HepG2 (cell line): ENCODE measurements around the gene CHD9. TPM values are rescaled to one million over a fixed set of nuclear protein-coding genes. Genes with fewer than 3 reads are reported as not detected.

Experiments
- ATAC-seq: fragments of 200-7000 bp; cut with Tn5 transposase; 3 replicates; pipeline ENCODE4 v1.9.1; 2020; ENCODE audit warnings: mild to moderate bottlenecking, moderate library complexity
- BruUV-seq: library from RNA; stranded (reverse); fragments of 400-500 nt; replicated peaks from 2 replicates; lab custom pipeline; 2021; lab: Mats Ljungman, UMichigan
- CTCF ChIA-PET: fragments of 300-600 bp; formaldehyde crosslinking; extraction: SDS; loops from one replicate; lab custom pipeline; 2021; ENCODE audit warnings: low total read pairs, inconsistent platforms, low intra/inter-chr PET ratio; lab: Yijun Ruan, JAX
- POLR2A ChIA-PET: fragments of 350-600 bp; sonication (Branson Sonifier 250); formaldehyde crosslinking; loops from one replicate; lab custom pipeline; 2020; ENCODE audit warnings: antibody characterized with exemption, inconsistent platforms; lab: Yijun Ruan, JAX
- DNase-seq: peaks from one replicate; pipeline ENCODE4 v3.0.0-alpha.2; 2015; ENCODE audit warnings: low spot score
- FAIRE-seq: peaks from 3 replicates; lab custom pipeline; 2011; peaks lifted over from hg19 to GRCh38; lab: Jason Lieb, UNC
- H2AFZ ChIP-seq: one replicate; pipeline ENCODE4 v1.6.1; 2011; ENCODE audit warnings: low read length, inconsistent platforms
- H3K27ac ChIP-seq: fragments of 300-600 bp; 3 replicates; pipeline ENCODE4 v1.8.0; 2011; ENCODE audit warnings: mixed run types, mild to moderate bottlenecking, mixed read lengths, low read length, inconsistent platforms; ENCODE audit not compliant: insufficient read depth; ENCODE audit errors: extremely low read length
- H3K27me3 ChIP-seq, 2 experiments: fragments of 200-600 bp in 1 of 2; 2 replicates in 1 of 2; 3 replicates in 1 of 2; pipeline versions ENCODE4 v1.6.0 to v1.8.0; 2011; ENCODE audit warnings: low read length in 2 of 2, mild to moderate bottlenecking in 2 of 2, moderate library complexity in 2 of 2, inconsistent platforms in 1 of 2; ENCODE audit not compliant: insufficient read depth in 2 of 2, control insufficient read depth in 1 of 2
- H3K36me3 ChIP-seq, 2 experiments: fragments of 200-600 bp in 1 of 2; replicated peaks in 1 of 2; 2 replicates in 1 of 2; 3 replicates in 1 of 2; pipeline versions ENCODE4 v1.5.1 to v1.8.0; 2011; ENCODE audit warnings: low read length in 2 of 2, inconsistent platforms in 1 of 2; ENCODE audit not compliant: insufficient read depth in 2 of 2, control insufficient read depth in 1 of 2
- H3K4me1 ChIP-seq: 2 replicates; pipeline ENCODE4 v1.5.1; 2012; ENCODE audit warnings: low read length, inconsistent platforms; ENCODE audit not compliant: insufficient read depth
- H3K4me2 ChIP-seq: 2 replicates; pipeline ENCODE4 v1.6.0; 2011; ENCODE audit warnings: low read depth, low read length, inconsistent platforms
- H3K4me3 ChIP-seq, 3 experiments: fragments of 200-600 bp in 1 of 3; sonication (generic), shearing (Covaris generic) in 1 of 3; replicated peaks in 1 of 3; 2 replicates each; pipeline ENCODE4 v1.5.1; 2011 to 2016; ENCODE audit warnings: low read length in 3 of 3, inconsistent platforms in 2 of 3, low read depth in 2 of 3, mild to moderate bottlenecking in 2 of 3, control low read depth in 1 of 3, mixed read lengths in 1 of 3; ENCODE audit not compliant: insufficient read depth in 1 of 3
- H3K79me2 ChIP-seq: one replicate; pipeline ENCODE4 v1.6.1; 2011; ENCODE audit warnings: low read length, inconsistent platforms; ENCODE audit not compliant: insufficient read depth
- H3K9ac ChIP-seq: 2 replicates; pipeline ENCODE4 v1.6.0; 2011; ENCODE audit warnings: mild to moderate bottlenecking, low read depth, low read length, inconsistent platforms; ENCODE audit not compliant: insufficient read depth
- H3K9me3 ChIP-seq: 2 replicates; pipeline ENCODE4 v1.5.1; 2012; ENCODE audit warnings: mild to moderate bottlenecking, low read length
- H4K20me1 ChIP-seq: 2 replicates; pipeline ENCODE4 v1.6.0; 2011; ENCODE audit warnings: inconsistent platforms, mild to moderate bottlenecking, low read length, moderate library complexity; ENCODE audit not compliant: insufficient read depth
- CEBPB ChIP-seq: IDR thresholded peaks from 2 replicates; pipeline ENCODE4 v1.6.1; 2011; ENCODE audit warnings: low read depth, low read length, improper control_type of control experiment, borderline replicate concordance
- ELF1 ChIP-seq: sonication (generic); formaldehyde crosslinking; IDR thresholded peaks from 2 replicates; pipeline ENCODE4 v1.4.0; 2020; ENCODE audit warnings: missing genetic modification reagents
- FOXO1 ChIP-seq: sonication (generic); formaldehyde crosslinking; IDR thresholded peaks from 2 replicates; pipeline ENCODE4 v1.4.0; 2020; ENCODE audit warnings: missing genetic modification reagents
- MAFF ChIP-seq: IDR thresholded peaks from 2 replicates; pipeline ENCODE4 v1.6.1; 2011; ENCODE audit warnings: low read depth, low read length, improper control_type of control experiment
- MAFG ChIP-seq: sonication (generic); formaldehyde crosslinking; IDR thresholded peaks from 2 replicates; pipeline ENCODE4 v1.5.1; 2020; ENCODE audit warnings: mild to moderate bottlenecking, missing genetic modification reagents
- MAFK ChIP-seq, 2 experiments: IDR thresholded peaks in 1 of 2; conservative IDR thresholded peaks in 1 of 2; 2 replicates each; pipeline ENCODE4 v1.6.1; 2011; ENCODE audit warnings: improper control_type of control experiment in 2 of 2, low read length in 2 of 2
- MED13 ChIP-seq: sonication (generic); formaldehyde crosslinking; IDR thresholded peaks from 2 replicates; pipeline ENCODE4 v1.5.0; 2020; ENCODE audit warnings: missing genetic modification reagents
- PCBP2 ChIP-seq: fragments of 200-400 bp; formaldehyde crosslinking; optimal IDR thresholded peaks from 2 replicates; pipeline ENCODE3; 2018; ENCODE audit warnings: low read length, low read depth; ENCODE audit not compliant: poor library complexity, severe bottlenecking
- PRDM10 ChIP-seq: sonication (generic); formaldehyde crosslinking; IDR thresholded peaks from 2 replicates; pipeline ENCODE4 v1.4.0; 2020; ENCODE audit warnings: low read depth, missing genetic modification reagents
- TAF15 ChIP-seq: fragments of 200-400 bp; formaldehyde crosslinking; IDR thresholded peaks from one replicate; pipeline ENCODE4 v1.6.1; 2018; ENCODE audit warnings: mild to moderate bottlenecking, low read depth, low read length; ENCODE audit not compliant: poor library complexity, severe bottlenecking
- ZFP62 ChIP-seq: sonication (generic); formaldehyde crosslinking; IDR thresholded peaks from 2 replicates; pipeline ENCODE4 v1.4.0; 2020; ENCODE audit warnings: missing genetic modification reagents
- ZMYM4 ChIP-seq: sonication (generic); formaldehyde crosslinking; IDR thresholded peaks from 2 replicates; pipeline ENCODE4 v1.8.1; 2023; ENCODE audit warnings: mild to moderate bottlenecking, missing genetic modification reagents
- ZNF121 ChIP-seq: sonication (generic); formaldehyde crosslinking; IDR thresholded peaks from 2 replicates; pipeline ENCODE4 v1.5.0; 2020; ENCODE audit warnings: mild to moderate bottlenecking, missing genetic modification reagents
- WGBS: methylation state at CpG from one replicate; pipeline ENCODE4 v1.1.6; 2017; ENCODE audit warnings: low lambda C conversion rate; 5-methylcytosine and 5-hydroxymethylcytosine counted together
- in situ Hi-C: cut with HindIII; loops from 2 replicates; pipeline ENCODE4 v1.10.0; 2017; ENCODE audit warnings: low pct_unique_long_range_greater_than_20kb; ENCODE audit not compliant: extremely low pct_ligation_motif_present
- intact Hi-C: fragments of 100-400 bp; cut with micrococcal nuclease; formaldehyde crosslinking; loops from one replicate; pipeline ENCODE4 v1.10.0; 2022; ENCODE audit not compliant: unreplicated experiment
- polyA plus RNA-seq, 8 experiments: library from polyadenylated mRNA; depleted of rRNA in 3 of 8; stranded (reverse) in 7 of 8; unstranded in 1 of 8; fragments of >200 nt; fragmentation: Illumina TruSeq in 4 of 8; extraction: Trizol in 4 of 8; gene quantifications; 2 replicates each; pipeline versions ENCODE4 v1.2.1 to v1.2.3, GENCODE V29; 2011 to 2016; ENCODE audit warnings: low read depth in 4 of 8, missing spikeins in 1 of 8, mixed read lengths in 1 of 8; ENCODE audit not compliant: insufficient read depth in 1 of 8
- total RNA-seq, 5 experiments: library from RNA; depleted of rRNA; stranded (reverse); fragments of >200 nt; fragmentation: Illumina TruSeq; extraction: Trizol; gene quantifications; 2 replicates each; pipeline ENCODE4 v1.2.3, GENCODE V29; 2016; ENCODE audit warnings: low read depth in 1 of 5

The CHD9 gene
- total and polyA plus RNA-seq, 2 of the 13 experiments (the other 11 are each of a cell fraction or from before 2014, with no cell fraction given), result 23.4 to 27.7 TPM

GRCh38 chr16:53153130-53153529, 98.3 kb downstream of the CHD9 start:
- in situ Hi-C loops (loop anchor here (10.0 kb wide), 1 partner anchor 98 kb away; the partner anchor contains the start of genes CHD9 and CHD9NB), intact Hi-C loops (no loop called here)
- Histone ChIP-seq H3K36me3 (peaks cover 0 to 17% of the 10 kb centered on the region in 2 experiments; a peak in 4 of 5 replicates), H3K4me1 (no peaks in the 10 kb centered on the region), H3K79me2 (peaks cover 41% of the 10 kb centered on the region), H2AFZ (no peak overlapping the region), H4K20me1 (no peaks in the 10 kb centered on the region; the same call in none of the 2 replicates), H3K27me3 (no peaks in the 10 kb centered on the region), H3K4me2 (no peak overlapping the region), H3K9me3 (no peaks in the 10 kb centered on the region), H3K27ac (no peak overlapping the region), H3K9ac (no peak overlapping the region), H3K4me3 (no peak overlapping the region)
- no peak for DNase-seq
- ATAC-seq, result no peak
- ChIA-PET POLR2A (no interaction called here), CTCF (no interaction called here)
- TF ChIP-seq MAFK (conservative IDR thresholded peaks at IDR 0.05 in 1 of 2, IDR thresholded peaks at IDR 0.05 in 1 of 2; ENCODE audit: low read length in 2 of 2), result 0 out of 4 replicates have a peak, but pooled peaks of 1 of the 2 experiments have one; percentile 14
- TF ChIP-seq MAFF, result 0 out of 2 replicates have a peak, but pooled peaks have one; percentile 15
- no peak for TF ChIP-seq ZNF121
- no TSS peak for BruUV-seq
- FAIRE-seq, result no peak

DNA sequence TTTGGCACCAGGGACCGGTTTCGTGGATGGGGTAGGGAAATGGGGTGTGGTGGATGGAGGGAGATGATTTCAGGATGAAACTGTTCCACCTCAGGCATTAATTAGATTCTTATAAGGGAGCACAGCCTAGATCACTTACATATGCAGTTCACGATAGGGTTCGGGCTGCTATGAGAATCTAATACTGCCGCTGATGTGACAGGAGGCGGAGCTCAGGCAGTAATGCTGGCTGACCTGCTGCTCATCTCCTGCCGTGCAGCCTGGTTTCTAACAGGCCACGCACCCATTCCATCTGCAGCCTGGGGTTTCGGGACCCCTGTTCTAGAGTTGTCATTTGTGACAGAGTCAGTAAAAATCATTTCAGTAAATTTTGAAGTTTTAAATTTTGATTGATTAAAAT, 99.7 kb downstream of the CHD9 start:
- in situ Hi-C loops, result loop anchor here (10.0 kb wide), 1 partner anchor 100 kb away; the partner anchor contains the start of genes CHD9 and CHD9NB
- Histone ChIP-seq H3K9ac (no peak overlapping the region), H4K20me1 (no peaks in the 10 kb centered on the region; the same call in none of the 2 replicates), H2AFZ (no peak overlapping the region), H3K4me2 (no peak overlapping the region), H3K4me3 (no peak overlapping the region), H3K9me3 (no peaks in the 10 kb centered on the region), H3K27me3 (no peaks in the 10 kb centered on the region), H3K79me2 (peaks cover 27% of the 10 kb centered on the region), H3K36me3 (peaks cover 0 to 17% of the 10 kb centered on the region in 2 experiments; a peak in 4 of 5 replicates), H3K4me1 (peaks cover 2% of the 10 kb centered on the region), H3K27ac (no peak overlapping the region)
- CTCF ChIA-PET, result no interaction called here
- FAIRE-seq (no peak), ATAC-seq (no peak), DNase-seq (no peak)
- POLR2A ChIA-PET, result no interaction called here
- BruUV-seq, result no TSS peak
- TF ChIP-seq ELF1 (CRISPR knock-in tag) (no peak), MAFG (CRISPR knock-in tag) (no peak), ZNF121 (no peak), MED13 (no peak), TAF15 (no peak), PCBP2 (no peak), ZFP62 (no peak), ZMYM4 (CRISPR knock-in tag) (no peak), CEBPB (no peak), FOXO1 (CRISPR knock-in tag) (no peak), PRDM10 (no peak)
- intact Hi-C loops, result no loop called here
- 88% methylated on average over 9 of the region's 9 CpGs for WGBS
